Testis (tissue), 2 donors: ENCODE measurements around the gene ARHGAP22.

Experiments
- CTCF ChIP-seq, 3 experiments: fragments of 450-650 bp in 2 of 3; fragments of 200-600 bp in 1 of 3; sonication (generic) in 1 of 3; IDR thresholded peaks; one replicate each; pipeline ENCODE4 v1.5.1; 2016 to 2019; ENCODE audit warnings: antibody characterized with exemption in 3 of 3, mild to moderate bottlenecking in 2 of 3, moderate library complexity in 1 of 3
- POLR2A ChIP-seq: fragments of 450-650 bp; IDR thresholded peaks from one replicate; pipeline ENCODE4 v1.6.1; 2017; ENCODE audit warnings: antibody characterized with exemption, mild to moderate bottlenecking, moderate library complexity

GRCh38 chr10:48460182-48460581 is 144.7 kb downstream of the ARHGAP22 start:
- TF ChIP-seq CTCF (IDR thresholded peaks at IDR 0.05) (no peak), POLR2A (no peak)
